CD4-positive, alpha-beta T cell treated with Interleukin-21 for 1 hour (primary cell): ENCODE data around the gene CSNK1G1.
"Not testable (repeated sequence)": the region's sequence is repeated elsewhere in the genome, so short reads cannot be mapped to it uniquely, and the experiment has no call there.

Experiments used
- DNase-seq: peaks from one replicate; pipeline ENCODE4 v3.0.0-alpha.2; 2020

The CSNK1G1 gene

GRCh38 chr15:64127521-64128270 is 228.3 kb downstream of the CSNK1G1 start:
- DNase-seq = no peak

- DNase-seq = no peak
These were observed 230.0 kb downstream of the CSNK1G1 start for GRCh38 chr15:64125978-64126377.

- DNase-seq = no peak
These were observed 233.0 kb downstream of the CSNK1G1 start for GRCh38 chr15:64122936-64123351.

GRCh38 chr15:64122444-64122843 is 233.5 kb downstream of the CSNK1G1 start:
- no peak for DNase-seq

GRCh38 chr15:64121614-64122013 is 234.4 kb downstream of the CSNK1G1 start:
- DNase-seq = no peak

- DNase-seq = not testable (repeated sequence)
These were observed 235.7 kb downstream of the CSNK1G1 start for GRCh38 chr15:64120322-64120721.

- no peak for DNase-seq
These were observed 238.1 kb downstream of the CSNK1G1 start for GRCh38 chr15:64117759-64118487.
